DND-41 (cell line): ENCODE results near the gene IGF2BP3.

Source experiments
- CTCF ChIP-seq: IDR thresholded peaks from 2 replicates; pipeline ENCODE4 v1.5.1; 2012; ENCODE audit warnings: borderline replicate concordance, low read length, moderate library complexity, mild to moderate bottlenecking; ENCODE audit not compliant: poor library complexity, severe bottlenecking; ENCODE audit errors: extremely low read depth
- EZH2 ChIP-seq: IDR thresholded peaks from 3 replicates; pipeline ENCODE4 v1.6.1; 2012; ENCODE audit warnings: borderline replicate concordance, low read depth, mild to moderate bottlenecking, moderate library complexity, low read length, inconsistent platforms; ENCODE audit not compliant: severe bottlenecking

DNA sequence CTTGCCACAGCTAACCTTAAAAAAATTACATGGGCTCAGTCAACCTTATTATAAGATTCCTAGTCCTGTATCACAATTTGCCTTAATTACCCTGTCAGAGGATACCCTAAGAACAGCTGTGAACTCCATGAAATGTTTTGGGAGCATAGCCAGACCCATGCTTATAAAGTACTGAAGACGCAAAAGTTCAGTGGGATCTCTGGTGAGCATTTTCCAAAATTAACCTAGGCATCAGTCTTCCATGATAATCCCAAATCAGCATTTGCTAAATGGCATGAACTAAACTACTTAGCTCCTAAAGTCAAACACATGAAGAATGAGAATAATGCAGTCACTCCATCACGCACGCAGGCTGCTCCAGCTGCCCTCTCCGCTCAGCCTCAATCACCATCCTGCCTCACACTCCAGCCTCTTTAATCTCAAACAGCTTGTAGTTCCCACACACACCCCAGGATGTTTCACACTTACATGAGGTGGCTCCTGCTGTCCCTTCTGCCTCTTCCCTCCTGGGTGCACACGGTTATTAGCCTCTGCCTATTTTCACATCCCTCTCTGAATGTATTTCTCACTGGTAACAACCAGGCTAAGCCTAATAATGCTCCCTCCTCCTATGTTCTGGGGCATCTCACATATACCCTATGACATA is 15.3 kb downstream of the IGF2BP3 start:
- TF ChIP-seq CTCF = no peak
- TF ChIP-seq EZH2 = no peak
